NCI-H2107 treated with DMSO at 0.1 percent for 48 hours (cell line): ENCODE measurements around the gene TRMT6.

Source experiments
- DNase-seq: peaks from one replicate; lab custom pipeline; 2025; ENCODE audit not compliant: unreplicated experiment; lab: John Stamatoyannopoulos, UW

Gene TRMT6

DNA sequence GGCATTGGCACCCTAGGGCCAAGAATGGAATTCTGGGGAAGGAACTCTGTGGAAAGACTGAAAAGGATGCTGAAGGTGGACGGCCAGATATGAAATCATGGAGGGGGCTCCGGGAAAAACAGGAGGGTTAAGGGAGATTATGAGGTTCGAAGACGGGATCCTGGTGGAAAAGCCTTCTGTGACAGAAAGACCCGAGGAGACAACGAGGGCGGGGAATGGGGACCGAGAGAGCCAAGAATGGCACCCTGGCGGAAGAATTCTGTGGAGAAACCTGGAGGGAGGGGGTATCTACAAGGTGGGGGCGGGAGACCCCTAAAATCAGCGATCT, 426 bp downstream of the TRMT6 start:
- DNase-seq: no peak

DNA sequence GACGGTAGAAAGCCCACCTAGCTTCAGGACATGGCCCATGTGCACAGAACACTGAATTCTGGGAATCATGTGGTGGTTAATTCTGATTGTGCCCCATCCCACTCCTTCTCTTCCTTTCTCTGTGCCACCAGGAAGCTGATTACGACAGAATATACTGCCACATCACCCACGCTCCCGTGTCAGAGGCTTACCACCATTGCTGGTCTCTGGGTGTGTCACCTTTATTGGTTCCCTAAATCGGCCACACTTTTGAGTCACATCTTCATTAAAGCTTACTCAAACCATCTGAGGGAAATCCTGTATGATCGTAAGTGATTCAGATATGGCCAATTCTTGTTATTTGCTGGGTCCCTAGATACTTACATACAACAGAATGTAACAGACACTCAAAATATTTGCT, 3.1 kb downstream of the TRMT6 start:
- no peak for DNase-seq

DNA sequence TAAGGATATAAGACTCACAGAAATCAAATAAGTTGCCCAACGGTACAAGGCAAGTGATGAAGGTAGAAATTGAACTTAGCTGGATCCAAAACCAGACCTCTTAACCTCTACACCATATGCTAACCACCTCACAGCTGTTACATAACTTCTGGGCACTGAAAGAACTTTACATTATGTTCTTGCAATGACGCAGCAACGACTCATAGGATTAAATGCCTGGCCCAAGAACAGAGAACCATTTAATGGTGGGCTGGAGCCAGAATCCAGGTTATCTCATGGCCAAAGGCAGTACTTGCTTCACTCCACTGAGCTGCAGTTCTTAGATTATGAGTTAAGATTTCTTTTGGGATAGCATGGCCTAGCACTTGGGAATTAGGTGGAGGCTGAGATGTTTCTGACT, 4.4 kb downstream of the TRMT6 start:
- no peak for DNase-seq

DNA sequence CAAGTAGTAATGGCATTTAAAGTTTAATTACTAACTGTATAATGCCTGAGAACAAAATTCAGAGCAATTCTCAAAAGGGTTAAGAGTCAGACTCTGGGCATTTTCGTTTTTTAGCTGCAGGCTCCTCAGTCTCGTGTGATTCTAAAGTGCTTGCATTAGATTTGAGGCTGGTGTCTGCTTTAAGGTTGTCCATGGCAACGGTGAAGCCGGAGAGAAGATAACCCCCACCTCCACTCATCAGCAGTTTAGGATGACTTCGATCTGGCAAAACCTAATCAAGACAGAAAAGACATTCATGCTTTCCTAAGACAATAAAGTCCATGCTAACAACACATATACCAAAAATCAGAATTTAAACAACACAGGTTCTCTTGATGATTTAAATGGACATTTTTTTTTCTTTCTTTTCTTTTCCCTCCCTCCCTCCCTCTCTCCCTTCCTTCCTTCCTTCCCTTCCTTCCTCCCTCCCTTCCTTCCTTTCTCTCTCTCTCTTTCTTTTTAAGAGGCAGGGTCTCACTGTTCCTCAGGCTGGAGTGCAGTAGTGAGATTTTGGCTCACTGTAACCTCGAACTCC, 11.8 kb downstream of the TRMT6 start:
- DNase-seq: no peak

DNA sequence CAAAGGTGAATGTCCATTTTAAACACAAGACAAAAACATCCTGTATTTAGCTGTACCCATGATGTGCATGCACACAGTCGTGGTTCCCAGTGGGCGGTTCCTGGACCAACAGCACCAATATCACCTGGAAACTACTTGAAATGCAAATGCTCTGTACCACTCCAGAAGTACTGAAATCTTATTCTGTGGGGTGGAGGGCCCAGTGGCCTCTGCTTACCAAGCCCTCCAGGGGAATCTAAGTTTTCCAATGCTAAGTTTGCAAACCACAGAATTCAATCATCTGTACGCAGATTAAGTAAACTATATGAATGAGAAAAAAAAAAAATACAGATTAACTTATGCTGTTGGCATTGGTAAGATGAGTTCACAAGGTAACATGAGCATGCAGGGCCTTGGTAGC, 14.1 kb downstream of the TRMT6 start:
- DNase-seq: no peak

DNA sequence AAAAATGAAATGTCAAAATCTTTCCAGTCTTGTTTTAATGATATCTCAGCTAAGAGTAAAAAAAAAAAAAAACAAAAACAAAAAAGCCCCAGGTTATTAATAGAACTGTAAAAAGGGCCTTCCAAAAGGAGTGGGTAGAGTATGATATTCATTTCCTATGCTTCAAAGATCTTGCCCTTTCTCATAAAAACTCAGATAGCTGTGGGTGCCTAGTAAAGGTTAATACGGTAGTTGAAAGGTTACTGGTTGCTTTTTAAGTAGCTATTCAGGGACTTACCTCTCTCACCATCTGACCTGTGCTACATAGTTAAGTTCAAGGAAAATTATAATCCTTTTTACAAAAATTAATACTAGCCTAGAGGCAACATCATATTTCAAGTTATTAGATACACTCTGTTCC, 14.9 kb downstream of the TRMT6 start:
- no peak for DNase-seq

DNA sequence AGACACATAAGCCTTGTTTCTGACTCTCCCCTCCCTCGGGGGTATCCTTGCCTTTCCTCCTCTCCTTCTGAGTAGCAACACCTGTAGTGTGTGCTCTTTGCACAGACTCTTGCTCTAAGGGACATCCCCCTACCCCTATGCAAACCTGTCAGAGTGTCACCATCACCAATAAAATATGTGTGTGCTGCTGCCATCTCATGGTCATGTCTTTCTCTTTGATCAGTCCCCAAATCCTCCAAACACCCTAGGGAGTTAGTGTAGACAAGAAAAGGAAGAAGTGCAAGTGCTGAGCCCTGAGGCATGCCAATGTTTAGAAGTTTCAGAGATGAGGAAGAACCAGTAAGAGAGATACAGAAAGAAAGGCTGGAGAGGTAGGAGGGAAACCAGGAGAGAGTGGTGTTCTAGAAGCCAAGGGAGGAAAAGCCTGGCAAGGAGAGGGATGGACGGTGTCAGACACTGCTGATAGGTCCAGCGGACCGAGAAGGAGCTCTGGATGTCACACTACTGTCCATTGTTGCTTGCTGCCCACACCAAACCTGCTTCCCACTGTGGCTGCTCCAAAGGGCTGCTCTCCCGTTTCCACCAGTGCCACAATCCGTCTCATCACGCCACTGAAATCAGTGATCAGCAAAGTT, 16.4 kb downstream of the TRMT6 start:
- DNase-seq: no peak

DNA sequence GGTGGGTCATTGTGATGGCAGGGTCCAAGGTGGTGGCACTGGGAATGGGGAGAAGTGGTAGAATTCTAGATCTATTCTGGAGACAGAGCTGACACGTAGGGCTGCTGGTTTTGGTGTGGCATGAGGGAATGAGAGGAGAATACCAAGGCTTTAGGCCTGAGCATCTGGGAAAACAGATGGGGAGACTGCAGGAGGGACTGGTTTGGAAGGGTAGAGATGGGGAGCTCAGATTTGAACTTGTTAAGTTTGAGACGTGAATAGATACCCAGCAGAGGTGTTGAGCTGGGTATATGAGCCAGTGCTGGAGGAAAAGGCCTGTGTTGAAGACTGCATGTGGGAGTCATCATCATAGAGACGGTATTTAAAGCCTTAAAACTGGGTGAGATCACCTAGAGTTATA, 17.5 kb downstream of the TRMT6 start:
- no peak for DNase-seq

DNA sequence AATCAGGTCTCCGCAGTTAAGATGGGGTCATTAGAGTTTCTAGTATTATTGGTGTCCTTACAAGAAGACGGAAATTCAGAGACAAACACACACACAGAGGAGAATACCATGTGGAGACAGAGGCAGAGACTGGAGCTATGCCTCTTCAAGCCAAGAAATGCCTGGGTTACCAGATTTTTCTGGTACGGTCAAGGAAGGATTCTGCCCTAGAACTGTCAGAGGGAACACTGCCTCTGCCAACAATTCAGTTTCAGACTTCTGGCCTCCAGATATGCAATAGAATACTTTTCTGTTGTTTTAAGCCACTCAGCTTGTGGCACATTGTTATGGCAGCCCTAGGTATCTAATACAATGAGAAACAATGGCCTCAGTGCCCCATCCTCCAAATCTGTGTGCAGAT, 18.9 kb downstream of the TRMT6 start:
- DNase-seq: no peak

DNA sequence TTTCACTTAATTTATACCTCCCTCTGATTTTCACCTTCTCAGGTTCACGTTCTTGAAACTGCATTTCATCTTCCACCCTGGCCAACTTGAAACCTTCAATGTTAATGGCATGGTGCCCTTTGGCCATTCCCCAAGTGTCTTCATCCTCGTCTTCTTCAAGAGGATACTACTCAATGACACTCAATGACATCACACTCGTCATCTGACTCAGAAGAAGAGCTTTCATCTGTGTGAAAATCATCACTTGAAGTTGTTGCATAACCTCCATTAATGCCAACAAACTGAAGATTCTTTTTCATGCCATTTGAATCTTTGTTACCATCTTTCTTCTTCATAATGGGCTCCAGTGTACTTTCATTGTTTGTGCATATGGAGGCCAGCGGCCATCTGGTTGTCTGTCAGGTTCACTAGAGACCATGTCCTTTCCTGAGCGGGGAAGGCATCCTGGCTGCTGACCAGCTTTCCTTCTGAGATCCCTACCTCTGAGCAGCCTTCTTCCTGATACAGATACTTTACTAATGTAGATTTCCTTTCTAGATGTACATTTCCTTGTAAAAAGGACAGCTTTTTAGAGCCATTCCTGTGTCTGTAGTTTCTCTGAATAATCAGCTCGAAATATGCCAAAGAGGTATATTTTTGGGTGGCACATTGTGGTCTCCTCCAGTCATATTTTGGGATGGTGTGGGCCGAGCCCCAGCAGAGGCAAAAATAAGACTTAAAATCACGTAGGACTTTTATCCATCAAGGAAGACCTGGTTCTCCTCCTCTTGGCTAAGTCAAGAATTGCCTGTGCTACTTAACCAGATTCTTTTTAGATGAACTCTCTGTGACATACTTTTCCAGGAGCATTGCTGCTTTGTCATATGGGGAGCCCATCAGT, 21.3 kb downstream of the TRMT6 start:
- DNase-seq: no peak

DNA sequence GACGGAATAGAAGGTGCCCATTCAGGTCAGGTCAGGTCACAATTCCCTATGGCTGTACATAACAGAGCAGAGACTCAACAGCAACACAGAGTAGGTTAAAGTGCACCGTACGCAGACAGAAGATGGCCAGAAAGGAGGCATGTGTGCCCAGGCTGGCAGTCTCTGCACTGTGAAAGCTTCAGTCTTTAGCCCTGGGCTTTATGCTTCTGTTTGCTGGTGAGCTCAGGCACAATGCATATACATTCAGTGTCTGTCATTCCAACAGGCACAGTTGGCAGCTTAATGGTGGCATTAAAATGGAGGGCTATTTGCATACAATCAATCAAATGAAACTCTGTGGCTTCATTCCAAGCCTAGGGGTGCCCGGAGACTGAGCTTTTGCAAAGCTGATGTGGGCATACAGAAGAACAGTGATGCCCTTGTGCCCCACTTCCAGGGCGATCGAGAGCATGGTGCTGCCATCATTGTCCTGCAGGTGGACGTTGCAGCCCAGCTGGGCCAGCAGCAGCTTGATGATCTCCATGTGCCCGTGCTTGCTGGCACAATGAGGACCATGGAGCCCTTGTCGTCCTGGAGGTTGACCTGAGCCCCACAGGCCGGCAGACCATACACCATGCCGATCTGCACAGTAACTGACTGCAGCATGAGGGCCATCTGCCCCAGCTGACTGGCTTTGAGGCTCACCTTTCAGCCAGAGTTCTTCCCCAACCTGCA, 22.4 kb downstream of the TRMT6 start:
- no peak for DNase-seq

DNA sequence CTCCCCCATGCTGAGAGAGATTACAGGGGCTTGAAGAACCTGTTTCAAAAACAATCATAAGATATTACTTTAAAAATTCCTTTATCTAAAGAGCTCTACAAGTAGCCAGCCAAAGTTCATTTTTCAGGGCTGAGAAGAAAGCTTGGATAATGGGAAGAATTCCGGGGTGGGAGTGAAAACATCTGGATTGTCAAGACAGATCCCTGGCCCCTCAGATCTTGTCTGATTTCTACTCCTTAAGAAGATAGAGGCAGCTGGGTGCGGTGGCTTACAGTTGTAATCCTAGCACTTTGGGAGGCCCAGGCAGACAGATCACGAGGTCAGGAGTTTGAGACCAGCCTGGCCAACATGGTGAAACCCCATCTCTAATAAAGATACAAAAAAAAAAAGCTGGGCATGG, 24.8 kb downstream of the TRMT6 start:
- no peak for DNase-seq

DNA sequence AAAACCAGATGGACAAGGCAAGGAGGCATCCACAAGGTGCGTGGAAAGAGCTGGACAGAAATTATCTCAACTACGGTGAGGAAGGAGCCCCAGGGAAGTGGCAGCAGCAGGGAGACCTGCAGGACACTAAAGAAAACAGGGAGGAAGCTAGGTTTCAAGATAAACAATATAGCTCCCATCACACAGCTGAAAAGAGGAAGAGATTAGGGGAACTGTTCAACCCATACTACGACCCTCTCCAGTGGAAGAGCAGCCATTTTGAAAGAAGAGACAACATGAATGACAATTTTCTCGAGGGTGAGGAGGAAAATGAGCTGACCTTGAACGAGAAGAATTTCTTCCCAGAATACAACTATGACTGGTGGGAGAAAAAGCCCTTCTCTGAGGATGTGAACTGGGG, 26.8 kb downstream of the TRMT6 start:
- no peak for DNase-seq

DNA sequence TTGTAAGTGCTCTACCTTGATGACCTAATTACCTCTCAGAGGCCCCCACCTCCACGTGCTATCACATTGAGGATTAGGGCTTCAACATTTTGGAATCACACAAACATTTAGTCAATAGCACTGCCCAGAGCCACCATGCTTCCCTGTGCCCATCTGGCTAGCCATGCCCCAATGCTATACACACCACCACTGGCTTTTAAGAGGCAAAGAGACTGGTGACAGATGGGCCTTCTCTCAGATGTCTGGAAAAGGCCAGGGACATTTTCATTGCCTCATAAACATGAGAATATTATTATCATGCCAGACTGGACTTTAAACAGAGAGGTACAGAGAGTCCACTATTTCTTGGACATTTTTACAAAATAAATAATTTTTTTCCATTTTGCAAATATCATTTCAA, 29.8 kb downstream of the TRMT6 start:
- no peak for DNase-seq

DNA sequence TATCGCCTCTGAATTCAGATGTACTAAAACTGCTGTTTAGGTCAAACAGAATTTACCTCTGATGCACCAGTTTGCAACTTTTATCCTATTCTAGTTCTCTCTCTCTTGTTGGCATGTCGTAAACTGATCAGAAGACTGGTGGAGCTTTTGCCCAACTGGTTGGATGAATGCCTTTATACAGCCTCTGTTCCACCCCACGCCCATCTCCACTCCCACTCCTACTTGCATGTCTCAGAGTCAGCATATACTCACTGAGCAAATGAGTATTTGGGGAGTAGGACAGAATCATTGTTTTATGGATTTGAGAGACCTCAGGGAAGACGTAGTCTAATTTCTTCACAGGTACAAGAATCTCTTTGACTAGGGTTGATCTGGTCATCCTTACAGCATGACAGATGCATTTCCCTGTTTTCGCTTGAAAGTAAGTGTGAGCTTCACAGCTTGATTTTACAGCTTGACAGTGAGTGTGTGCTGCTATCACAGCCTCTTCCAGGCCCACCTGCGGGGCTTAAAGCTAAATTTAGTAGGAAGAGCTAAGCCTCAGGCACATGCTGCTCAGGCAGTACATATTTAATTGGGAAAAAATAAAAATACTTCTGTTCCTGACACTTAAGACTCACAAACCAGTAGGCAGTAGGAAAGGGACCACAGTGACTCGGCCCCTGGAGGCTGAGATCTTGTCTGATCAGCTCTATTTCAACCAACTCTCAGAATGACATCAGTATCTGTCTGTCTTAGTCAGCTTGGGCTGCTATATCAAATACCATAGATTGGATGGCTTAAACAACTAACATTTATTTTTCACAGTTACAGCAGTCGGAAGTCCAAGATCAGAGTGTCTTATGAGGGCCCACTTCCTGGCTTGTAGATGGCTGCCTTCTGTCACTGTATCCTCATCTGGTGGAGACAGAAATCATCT, 30.4 kb downstream of the TRMT6 start:
- no peak for DNase-seq

DNA sequence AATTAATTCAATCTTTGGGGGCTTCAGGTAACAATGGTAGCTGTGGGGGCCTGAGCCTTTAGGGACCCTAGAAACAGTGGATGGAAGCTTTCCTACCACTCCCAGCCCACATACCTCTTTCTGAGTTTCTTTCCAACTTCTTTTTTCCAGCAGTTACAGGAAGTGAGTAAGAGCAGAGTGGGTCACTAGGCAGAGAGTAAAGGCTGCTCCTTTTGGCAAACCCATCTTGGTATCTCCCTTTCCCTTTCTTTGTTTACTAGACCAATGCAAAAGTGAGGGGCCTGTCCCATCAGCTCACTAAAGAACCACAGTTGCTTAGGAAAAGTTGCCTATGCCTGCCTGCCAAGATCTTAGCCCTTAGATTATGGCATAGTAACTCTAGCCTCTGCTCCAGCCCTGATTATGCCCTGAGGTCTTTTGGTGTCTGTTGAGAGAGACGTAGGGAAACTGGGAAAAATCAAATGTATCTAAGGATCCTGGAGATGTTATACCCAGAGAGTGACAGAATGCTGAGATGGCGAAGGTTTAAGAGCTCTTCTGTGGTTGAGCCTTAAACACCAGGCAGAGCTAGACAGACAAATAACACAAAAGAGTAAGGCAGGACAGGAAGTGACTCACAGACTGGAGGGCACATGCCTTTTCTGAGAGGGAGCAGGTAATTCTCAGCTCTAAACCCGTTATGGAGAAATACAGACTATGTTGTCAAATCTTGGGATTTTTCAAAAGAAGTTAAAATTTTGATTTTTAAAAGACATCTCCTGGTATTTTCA, 31.3 kb downstream of the TRMT6 start:
- DNase-seq: no peak

DNA sequence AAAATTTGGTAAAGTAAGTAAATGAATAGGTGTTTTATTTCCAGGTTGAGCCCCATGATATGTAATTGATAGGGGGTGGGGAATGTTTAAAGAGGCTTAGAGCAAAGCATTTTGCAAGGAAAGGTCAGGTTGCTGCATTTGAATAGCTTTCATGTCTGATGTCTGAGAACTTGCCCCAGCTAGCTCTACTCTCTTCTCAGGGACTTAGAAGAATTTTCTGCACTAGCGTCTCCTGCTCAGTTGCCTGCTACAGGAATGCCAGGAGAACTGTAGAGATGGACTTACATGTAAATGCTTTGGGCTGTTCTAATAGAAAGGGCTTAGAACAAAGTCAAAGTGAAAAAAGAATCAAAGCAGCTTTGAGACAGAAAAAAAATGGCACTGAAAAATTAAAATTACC, 35.5 kb downstream of the TRMT6 start:
- no peak for DNase-seq

DNA sequence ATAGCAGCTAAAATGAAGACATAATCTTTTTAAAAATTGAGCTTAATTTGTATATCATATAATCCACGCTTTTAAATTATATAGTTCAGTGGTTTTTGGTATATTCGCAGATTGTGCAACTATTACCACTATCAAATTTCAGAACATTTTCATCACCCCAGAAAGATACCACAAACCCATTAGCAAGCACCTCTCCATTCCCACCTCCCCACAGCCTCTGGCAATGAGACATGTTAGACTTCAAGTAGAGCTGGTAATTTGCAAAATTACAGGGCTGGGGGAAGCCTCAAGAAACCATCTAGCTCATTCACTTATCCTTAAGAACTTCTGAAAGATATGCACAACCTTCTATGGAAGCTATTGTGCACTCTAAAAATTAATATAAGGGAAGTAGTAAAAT, 37.2 kb downstream of the TRMT6 start:
- DNase-seq: no peak

DNA sequence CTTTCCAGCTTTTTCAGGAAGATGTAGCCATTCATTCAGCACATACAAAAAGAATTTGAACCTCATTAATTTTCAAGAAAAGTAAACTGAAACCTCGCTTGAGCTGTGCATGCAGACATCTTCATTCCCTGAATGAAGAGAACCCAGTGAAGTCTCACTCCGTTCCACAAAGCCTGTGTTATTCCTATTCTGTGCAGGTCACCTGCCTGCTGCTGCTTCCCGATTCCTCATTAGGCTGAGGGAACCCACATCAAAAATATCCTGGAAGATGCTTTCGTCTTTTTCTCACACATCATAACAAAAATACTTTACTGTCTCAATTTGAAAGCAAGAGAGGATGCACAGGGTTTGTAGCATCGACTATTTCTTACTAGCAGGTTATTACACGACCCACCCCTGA, 40.1 kb downstream of the TRMT6 start:
- no peak for DNase-seq

DNA sequence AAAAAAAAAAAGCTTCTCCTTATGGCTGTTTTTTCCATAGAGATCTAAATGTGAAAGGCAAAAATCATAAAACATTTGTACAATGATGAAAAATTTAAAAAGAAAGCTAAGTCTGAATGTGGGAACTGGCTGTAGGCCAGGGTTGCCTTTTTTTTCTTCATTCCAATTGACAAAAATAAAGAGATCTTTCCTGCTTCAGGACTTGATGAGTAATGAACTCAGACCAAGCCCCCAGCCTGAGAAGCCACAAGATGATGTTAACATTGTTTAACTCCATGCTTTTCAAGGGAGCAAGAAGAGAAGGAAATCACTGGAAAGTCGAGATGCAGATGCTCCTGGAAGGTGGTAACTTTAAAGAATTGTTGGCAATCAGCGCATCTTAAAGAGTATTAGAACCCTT, 41.4 kb downstream of the TRMT6 start:
- no peak for DNase-seq
